HEK293T (cell line): ENCODE data around the gene YTHDF1.

ENCODE experiments used
- BHLHE40 ChIP-seq: fragments of 450-650 bp; IDR thresholded peaks from 2 replicates; pipeline ENCODE4 v1.6.1; 2016; ENCODE audit warnings: mild to moderate bottlenecking, moderate library complexity, borderline replicate concordance
- ELF4 ChIP-seq: fragments of 450-650 bp; IDR thresholded peaks from 2 replicates; pipeline ENCODE4 v1.6.1; 2017; ENCODE audit warnings: antibody characterized with exemption
- FOXA1 ChIP-seq: fragments of 450-650 bp; IDR thresholded peaks from 2 replicates; pipeline ENCODE4 v1.6.1; 2016; ENCODE audit warnings: mild to moderate bottlenecking
- FOXK2 ChIP-seq: fragments of 450-650 bp; IDR thresholded peaks from 2 replicates; pipeline ENCODE4 v1.6.1; 2016; ENCODE audit warnings: mild to moderate bottlenecking
- FOXM1 ChIP-seq: fragments of 450-650 bp; IDR thresholded peaks from 2 replicates; pipeline ENCODE4 v1.6.1; 2017; ENCODE audit warnings: mild to moderate bottlenecking, borderline replicate concordance
- HDGF ChIP-seq: fragments of 450-650 bp; IDR thresholded peaks from 2 replicates; pipeline ENCODE4 v1.6.1; 2017; ENCODE audit warnings: antibody characterized with exemption, borderline replicate concordance
- L3MBTL2 ChIP-seq: fragments of 450-650 bp; conservative IDR thresholded peaks from 2 replicates; pipeline ENCODE4 v1.6.1; 2016; ENCODE audit warnings: mild to moderate bottlenecking
- SP1 ChIP-seq: fragments of 450-650 bp; IDR thresholded peaks from 2 replicates; pipeline ENCODE4 v1.6.1; 2017
- TARDBP ChIP-seq: fragments of 450-650 bp; IDR thresholded peaks from 2 replicates; pipeline ENCODE4 v1.6.1; 2016
- ZNF384 ChIP-seq: fragments of 450-650 bp; IDR thresholded peaks from 2 replicates; pipeline ENCODE4 v1.6.1; 2016

GRCh38 chr20:63225082-63225454, 9.1 kb upstream of the YTHDF1 start:
- TF ChIP-seq FOXM1 (no peak), HDGF (no peak), TARDBP (no peak), FOXA1 (no peak), BHLHE40 (no peak), ZNF384 (no peak), L3MBTL2 (no peak), SP1 (no peak), ELF4 (no peak), FOXK2 (no peak)
